SK-N-SH treated with all-trans-retinoic acid at 6 μM for 48 hours (cell line): ENCODE measurements around the gene SLC16A1.

Experiments used
- SNAI2 ChIP-seq: fragments of 250-450 bp; sonication (Bioruptor Pico); IDR thresholded peaks from 2 replicates; pipeline ENCODE4 v1.5.0; 2020; ENCODE audit warnings: mild to moderate bottlenecking, moderate library complexity
- TOX ChIP-seq: fragments of 250-450 bp; sonication (Bioruptor Pico); IDR thresholded peaks from 2 replicates; pipeline ENCODE4 v1.8.0; 2021; ENCODE audit warnings: mild to moderate bottlenecking, moderate library complexity, borderline replicate concordance
- TF ChIP-seq, protein P1 (sequence below): fragments of 250-450 bp; sonication (Bioruptor Pico); IDR thresholded peaks from 2 replicates; pipeline ENCODE4 v1.5.1; 2021; ENCODE audit warnings: mild to moderate bottlenecking, moderate library complexity

DNA sequence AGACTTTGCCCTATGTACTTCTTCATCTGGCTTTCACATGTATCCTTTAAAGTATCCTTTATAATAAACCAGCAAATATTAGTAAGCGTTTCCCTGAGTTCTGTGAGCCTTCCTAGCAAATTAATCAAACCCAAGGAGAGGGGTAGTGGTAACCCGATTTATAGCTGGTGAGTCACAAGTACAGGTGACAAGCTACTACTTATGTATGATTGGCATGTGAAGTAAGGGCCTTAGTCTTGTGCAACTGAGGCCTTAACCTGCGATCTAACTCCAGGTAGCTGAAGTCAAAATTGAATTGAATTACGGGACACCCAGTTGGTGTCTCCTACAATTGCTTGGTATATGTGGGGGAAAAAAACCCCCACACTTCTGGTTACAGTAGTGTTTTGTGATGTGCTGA, 26.0 kb downstream of the SLC16A1 start:
- TF ChIP-seq TOX (CRISPR knock-in tag) = no peak
- TF ChIP-seq SNAI2 (CRISPR knock-in tag) = no peak
- TF ChIP-seq, protein P1, sequence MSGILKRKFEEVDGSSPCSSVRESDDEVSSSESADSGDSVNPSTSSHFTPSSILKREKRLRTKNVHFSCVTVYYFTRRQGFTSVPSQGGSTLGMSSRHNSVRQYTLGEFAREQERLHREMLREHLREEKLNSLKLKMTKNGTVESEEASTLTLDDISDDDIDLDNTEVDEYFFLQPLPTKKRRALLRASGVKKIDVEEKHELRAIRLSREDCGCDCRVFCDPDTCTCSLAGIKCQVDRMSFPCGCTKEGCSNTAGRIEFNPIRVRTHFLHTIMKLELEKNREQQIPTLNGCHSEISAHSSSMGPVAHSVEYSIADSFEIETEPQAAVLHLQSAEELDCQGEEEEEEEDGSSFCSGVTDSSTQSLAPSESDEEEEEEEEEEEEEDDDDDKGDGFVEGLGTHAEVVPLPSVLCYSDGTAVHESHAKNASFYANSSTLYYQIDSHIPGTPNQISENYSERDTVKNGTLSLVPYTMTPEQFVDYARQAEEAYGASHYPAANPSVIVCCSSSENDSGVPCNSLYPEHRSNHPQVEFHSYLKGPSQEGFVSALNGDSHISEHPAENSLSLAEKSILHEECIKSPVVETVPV (CRISPR knock-in tag) = no peak
